Adrenal gland (tissue), 12 donors: Measurements from ENCODE around the gene MINDY2. TPM values are rescaled to one million over a fixed set of nuclear protein-coding genes. Genes with fewer than 3 reads are reported as not detected.
"Not testable (repeated sequence)": the region's sequence is repeated elsewhere in the genome, so short reads cannot be mapped to it uniquely, and the experiment has no call there.

Source experiments
- DNase-seq, 7 donors: peaks; one replicate each; pipeline ENCODE4 v3.0.0-alpha.2; 2019 to 2020
- H3K27ac ChIP-seq, 5 donors: fragments of 200-600 bp; sonication (generic) in 4 of 5; 1 replicate in 3 of 5; 2 replicates in 2 of 5; pipeline versions ENCODE4 v1.5.1 to v1.8.0; 2016 to 2020; ENCODE audit warnings: mild to moderate bottlenecking in 1 of 5
- H3K27me3 ChIP-seq: fragments of 200-600 bp; 2 replicates; pipeline ENCODE4 v1.8.0; 2021
- H3K36me3 ChIP-seq, 2 donors: fragments of 200-600 bp; replicated peaks in 1 of 2; 1 replicate in 1 of 2; 2 replicates in 1 of 2; pipeline versions ENCODE4 v1.5.1 to v1.8.0; 2018 to 2022
- H3K4me1 ChIP-seq, 2 donors: fragments of 200-600 bp; replicated peaks in 1 of 2; 1 replicate in 1 of 2; 2 replicates in 1 of 2; pipeline versions ENCODE4 v1.5.1 to v1.8.0; 2018 to 2021
- H3K4me3 ChIP-seq, 4 donors: fragments of 200-600 bp; sonication (generic) in 3 of 4; one replicate each; pipeline ENCODE4 v1.5.1; 2016 to 2018
- H3K9me3 ChIP-seq, 3 donors: fragments of 200-600 bp; sonication (generic) in 1 of 3; replicated peaks in 1 of 3; 1 replicate in 2 of 3; 2 replicates in 1 of 3; pipeline versions ENCODE4 v1.5.1 to v1.8.0; 2016 to 2021
- POLR2A ChIP-seq, 2 donors: fragments of 450-650 bp; IDR thresholded peaks; one replicate each; pipeline ENCODE4 v1.6.1; 2017; ENCODE audit warnings: antibody characterized with exemption in 2 of 2, mild to moderate bottlenecking in 2 of 2, moderate library complexity in 1 of 2
- WGBS, 4 donors: extraction: QIAGEN DNeasy Blood & Tissue Kit in 2 of 4; methylation state at CpG; one replicate each; pipeline versions ENCODE4 v1.1.5 to v1.1.7; 2013 to 2017; 5-methylcytosine and 5-hydroxymethylcytosine counted together
- intact Hi-C, 2 donors: fragments of 100-400 bp; cut with DNase I; formaldehyde crosslinking; loops; one replicate each; pipeline versions ENCODE4 v1.14.1 to v1.15.0; 2022 to 2023
- polyA plus RNA-seq, 3 donors: library from polyadenylated mRNA; stranded (reverse); fragments of 200-250 nt in 2 of 3; fragments of 350-450 nt in 1 of 3; fragmentation: Illumina TruSeq in 1 of 3; extraction: RNeasy Lipid Tissue Mini Kit (QIAGEN cat#74804) in 1 of 3; gene quantifications; one replicate each; pipeline ENCODE4 v1.2.3, GENCODE V29; 2013 to 2014
- total RNA-seq, 9 donors: library from RNA; depleted of rRNA in 4 of 9; stranded (reverse); fragments of >200 nt in 4 of 9; fragments of 120-200 nt in 1 of 9; fragmentation: NEBNext Ultra II Directional in 1 of 9; extraction: Animal tissue kit (Norgen Biotek cat#: 25700) in 1 of 9; gene quantifications; one replicate each; pipeline versions ENCODE4 v1.1.0 to v1.2.4, GENCODE V29; 2013 to 2023
- TF ChIP-seq, protein P1 (sequence below), 6 experiments: fragments of 450-650 bp in 4 of 6; fragments of 200-600 bp in 2 of 6; sonication (generic) in 1 of 6; IDR thresholded peaks; 1 replicate in 5 of 6; 2 replicates in 1 of 6; pipeline versions ENCODE4 v1.5.1 to v1.8.0; 2016 to 2021; ENCODE audit warnings: antibody characterized with exemption in 6 of 6, mild to moderate bottlenecking in 2 of 6, moderate library complexity in 1 of 6
- donor health status: healthy with polysubstance abuse.
- donor health status: Bipolar disorder and iron deficiency.
- donor health status: DM: yes; HTN: yes; CAD: no.
- donor health status: DM: no; HTN: no; CAD: no.
- donor health status: DM: no; HTN: no; CAD: no.
- donor health status: DM: yes; HTN: yes; CAD: no.

Gene MINDY2
- total and polyA plus RNA-seq, 12 donors = 2.7 to 25.1 (median 12.2) TPM

GRCh38 chr15:58882243-58882642 lies 111.1 kb downstream of the MINDY2 start:
- peaks cover 0 to 98% of the 10 kb centered on the region in 2 donors for H3K36me3 ChIP-seq
- H3K27me3 ChIP-seq = no peaks in the 10 kb centered on the region
- H3K4me1 ChIP-seq = peaks cover 5 to 8% of the 10 kb centered on the region in 2 donors
- intact Hi-C loops = no loop called here
- no peak overlapping the region for H3K4me3 ChIP-seq
- H3K27ac ChIP-seq = no peak overlapping the region
- DNase-seq = no peak
- TF ChIP-seq POLR2A (IDR thresholded peaks at IDR 0.05) = no peak
- TF ChIP-seq, protein P1, sequence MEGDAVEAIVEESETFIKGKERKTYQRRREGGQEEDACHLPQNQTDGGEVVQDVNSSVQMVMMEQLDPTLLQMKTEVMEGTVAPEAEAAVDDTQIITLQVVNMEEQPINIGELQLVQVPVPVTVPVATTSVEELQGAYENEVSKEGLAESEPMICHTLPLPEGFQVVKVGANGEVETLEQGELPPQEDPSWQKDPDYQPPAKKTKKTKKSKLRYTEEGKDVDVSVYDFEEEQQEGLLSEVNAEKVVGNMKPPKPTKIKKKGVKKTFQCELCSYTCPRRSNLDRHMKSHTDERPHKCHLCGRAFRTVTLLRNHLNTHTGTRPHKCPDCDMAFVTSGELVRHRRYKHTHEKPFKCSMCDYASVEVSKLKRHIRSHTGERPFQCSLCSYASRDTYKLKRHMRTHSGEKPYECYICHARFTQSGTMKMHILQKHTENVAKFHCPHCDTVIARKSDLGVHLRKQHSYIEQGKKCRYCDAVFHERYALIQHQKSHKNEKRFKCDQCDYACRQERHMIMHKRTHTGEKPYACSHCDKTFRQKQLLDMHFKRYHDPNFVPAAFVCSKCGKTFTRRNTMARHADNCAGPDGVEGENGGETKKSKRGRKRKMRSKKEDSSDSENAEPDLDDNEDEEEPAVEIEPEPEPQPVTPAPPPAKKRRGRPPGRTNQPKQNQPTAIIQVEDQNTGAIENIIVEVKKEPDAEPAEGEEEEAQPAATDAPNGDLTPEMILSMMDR (IDR thresholded peaks at IDR 0.05) = no peak
- WGBS, 4 donors = 50 to 59% (median 56%) methylated on average over 4 of the region's 4 CpGs
- no peaks in the 10 kb centered on the region for H3K9me3 ChIP-seq

DNA sequence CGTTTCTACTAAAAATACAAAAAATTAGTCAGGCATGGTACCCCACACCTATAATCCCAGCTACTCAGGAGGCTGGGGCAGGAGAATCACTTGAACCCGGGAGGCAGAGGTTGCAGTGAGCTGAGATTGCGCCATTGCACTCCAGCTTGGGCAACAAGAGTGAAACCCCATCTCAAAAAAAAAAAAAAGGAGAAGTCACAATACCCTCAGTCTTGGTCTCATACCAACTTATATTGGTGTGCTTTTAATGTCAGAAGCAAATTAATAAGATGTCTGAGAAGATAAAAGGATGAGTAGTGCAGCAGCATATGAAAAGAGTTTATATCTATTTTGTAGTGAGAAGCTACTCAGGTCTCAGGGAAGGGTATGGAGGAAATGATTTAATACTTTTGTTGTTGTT lies 112.8 kb downstream of the MINDY2 start:
- H3K36me3 ChIP-seq = peaks cover 0 to 98% of the 10 kb centered on the region in 2 donors
- intact Hi-C loops, DNase-seq, H3K27me3 ChIP-seq, H3K9me3 ChIP-seq, H3K4me1 ChIP-seq, H3K27ac ChIP-seq, H3K4me3 ChIP-seq: not testable (repeated sequence)
- 81 to 87% (median 87%) methylated on average over 3 of the region's 3 CpGs for WGBS, 4 donors

GRCh38 chr15:58886921-58887320 lies 115.8 kb downstream of the MINDY2 start:
- peaks cover 0 to 95% of the 10 kb centered on the region in 2 donors for H3K36me3 ChIP-seq
- TF ChIP-seq, protein P1 (IDR thresholded peaks at IDR 0.05) = no peak
- no peak for TF ChIP-seq POLR2A (IDR thresholded peaks at IDR 0.05)
- H3K27me3 ChIP-seq = no peaks in the 10 kb centered on the region
- H3K9me3 ChIP-seq = no peaks in the 10 kb centered on the region
- WGBS, 4 donors = 88 to 97% (median 94%) methylated on average over 12 of the region's 12 CpGs
- H3K4me1 ChIP-seq = peaks cover 5 to 8% of the 10 kb centered on the region in 2 donors
- no peak overlapping the region for H3K4me3 ChIP-seq
- intact Hi-C loops = no loop called here
- no peak for DNase-seq
- H3K27ac ChIP-seq = no peak overlapping the region

GRCh38 chr15:58889363-58889762 lies 118.3 kb downstream of the MINDY2 start:
- 89 to 94% (median 91%) methylated on average over 7 of the region's 7 CpGs for WGBS, 4 donors

More at GRCh38 chr15:58889363-58889762, 118.3 kb downstream of the MINDY2 start:
- DNase-seq = no peak
- Histone ChIP-seq H3K4me1 (no peaks in the 10 kb centered on the region), H3K9me3 (no peaks in the 10 kb centered on the region), H3K4me3 (no peak overlapping the region), H3K27ac (no peak overlapping the region), H3K27me3 (no peaks in the 10 kb centered on the region), H3K36me3 (peaks cover 0 to 95% of the 10 kb centered on the region in 2 donors)
- TF ChIP-seq, protein P1 (IDR thresholded peaks at IDR 0.05) = no peak
- no peak for TF ChIP-seq POLR2A (IDR thresholded peaks at IDR 0.05)
- intact Hi-C loops = no loop called here
